BLaER1 treated with 17β-estradiol and CSF1 and Interleukin-3, amounts not matched to agents 10 nM and 100 nM (cell line): ENCODE measurements around the gene LACTBL1.
A peak's percentile ranks its signal among the peaks of the same experiment; 100 is the strongest.

Experiments used
- H3K27ac ChIP-seq, 11 experiments: shearing (Covaris generic); formaldehyde crosslinking; 2 replicates each; pipeline ENCODE4 v1.8.1; 2022
- H3K27me3 ChIP-seq, 11 experiments: shearing (Covaris generic); formaldehyde crosslinking; 2 replicates each; pipeline ENCODE4 v1.8.1; 2022
- H3K36me3 ChIP-seq, 11 experiments: shearing (Covaris generic); formaldehyde crosslinking; 2 replicates each; pipeline ENCODE4 v1.8.1; 2022
- H3K4me1 ChIP-seq, 10 experiments: shearing (Covaris generic); formaldehyde crosslinking; 2 replicates each; pipeline ENCODE4 v1.8.1; 2022
- H3K4me2 ChIP-seq, 11 experiments: shearing (Covaris generic); formaldehyde crosslinking; 2 replicates each; pipeline ENCODE4 v1.8.1; 2022
- H3K4me3 ChIP-seq, 10 experiments: shearing (Covaris generic); formaldehyde crosslinking; 2 replicates each; pipeline ENCODE4 v1.8.1; 2022
- H3K9ac ChIP-seq, 11 experiments: shearing (Covaris generic); formaldehyde crosslinking; 2 replicates each; pipeline ENCODE4 v1.8.1; 2022
- H3K9me3 ChIP-seq, 11 experiments: shearing (Covaris generic); formaldehyde crosslinking; replicated peaks in 1 of 11; 2 replicates each; pipeline ENCODE4 v1.8.1; 2022
- H4K20me1 ChIP-seq, 11 experiments: shearing (Covaris generic); formaldehyde crosslinking; 2 replicates each; pipeline ENCODE4 v1.8.1; 2022
- Cebpa-rat ChIP-seq, 11 experiments: shearing (Covaris generic); IDR thresholded peaks; 2 replicates each; pipeline ENCODE4 v1.8.1; 2022

Gene LACTBL1

GRCh38 chr1:22914156-22914555, 58.5 kb downstream of the LACTBL1 start:
- H3K4me2 ChIP-seq: peak overlapping the region in 9 of 11 experiments; percentile 77 to 95 (median 85); a peak in 18 of 22 replicates
- H3K4me3 ChIP-seq: no peak overlapping the region
- H3K36me3 ChIP-seq: no peaks in the 10 kb centered on the region
- no peak for TF ChIP-seq Cebpa-rat (IDR thresholded peaks at IDR 0.05)
- H3K27me3 ChIP-seq: no peaks in the 10 kb centered on the region
- H3K9ac ChIP-seq: no peak overlapping the region
- no peak overlapping the region for H3K27ac ChIP-seq
- peaks cover 26 to 60% (median 55%) of the 10 kb centered on the region in 10 experiments for H3K4me1 ChIP-seq
- peaks cover 0 to 13% (median 0%) of the 10 kb centered on the region in 11 experiments; a peak in 1 of 22 replicates for H4K20me1 ChIP-seq
- H3K9me3 ChIP-seq: no peaks in the 10 kb centered on the region

GRCh38 chr1:22913421-22914141, 59.1 kb downstream of the LACTBL1 start:
- H3K36me3 ChIP-seq: no peaks in the 10 kb centered on the region
- no peak for TF ChIP-seq Cebpa-rat (IDR thresholded peaks at IDR 0.05)
- H3K9ac ChIP-seq: no peak overlapping the region
- H3K4me1 ChIP-seq: peaks cover 26 to 66% (median 61%) of the 10 kb centered on the region in 10 experiments
- H3K4me2 ChIP-seq: peak overlapping the region in 8 of 11 experiments; percentile 77 to 95 (median 86); a peak in 16 of 22 replicates
- H3K9me3 ChIP-seq: no peaks in the 10 kb centered on the region
- H3K27ac ChIP-seq: no peak overlapping the region
- H3K4me3 ChIP-seq: no peak overlapping the region
- H4K20me1 ChIP-seq: peaks cover 0 to 13% (median 0%) of the 10 kb centered on the region in 11 experiments; a peak in 1 of 22 replicates
- no peaks in the 10 kb centered on the region for H3K27me3 ChIP-seq

- Histone ChIP-seq H3K36me3 (no peaks in the 10 kb centered on the region), H3K27me3 (no peaks in the 10 kb centered on the region), H4K20me1 (peaks cover 0 to 13% (median 0%) of the 10 kb centered on the region in 11 experiments; a peak in 1 of 22 replicates), H3K9ac (no peak overlapping the region), H3K9me3 (no peaks in the 10 kb centered on the region), H3K4me3 (no peak overlapping the region), H3K27ac (no peak overlapping the region), H3K4me2 (peak overlapping the region in 4 of 11 experiments; percentile 77 to 95 (median 88); a peak in 2 of 22 replicates), H3K4me1 (peaks cover 26 to 72% (median 66%) of the 10 kb centered on the region in 10 experiments)
- TF ChIP-seq Cebpa-rat (IDR thresholded peaks at IDR 0.05): no peak
Measured at GRCh38 chr1:22912311-22912710, 60.4 kb downstream of the LACTBL1 start.

- no peak for TF ChIP-seq Cebpa-rat (IDR thresholded peaks at IDR 0.05)
- Histone ChIP-seq H3K9me3 (no peaks in the 10 kb centered on the region), H3K4me2 (no peak overlapping the region), H3K9ac (no peak overlapping the region), H3K36me3 (0 out of 22 replicates have a peak, but pooled peaks cover 0 to 4% (median 0%) of the 10 kb centered on the region in 11 experiments), H3K27ac (no peak overlapping the region), H3K27me3 (no peaks in the 10 kb centered on the region), H3K4me1 (peaks cover 15 to 67% (median 59%) of the 10 kb centered on the region in 10 experiments), H4K20me1 (peaks cover 0 to 13% (median 0%) of the 10 kb centered on the region in 11 experiments; a peak in 1 of 22 replicates), H3K4me3 (no peak overlapping the region)
Measured at GRCh38 chr1:22910986-22911651, 61.5 kb downstream of the LACTBL1 start.

- Histone ChIP-seq H3K4me1 (peaks cover 9 to 59% (median 50%) of the 10 kb centered on the region in 10 experiments), H3K4me3 (no peak overlapping the region), H3K9ac (no peak overlapping the region), H3K27me3 (no peaks in the 10 kb centered on the region), H3K27ac (no peak overlapping the region), H4K20me1 (peaks cover 0 to 9% (median 0%) of the 10 kb centered on the region in 11 experiments; a peak in 1 of 22 replicates), H3K9me3 (no peaks in the 10 kb centered on the region), H3K36me3 (0 out of 22 replicates have a peak, but pooled peaks cover 0 to 4% (median 0%) of the 10 kb centered on the region in 11 experiments), H3K4me2 (no peak overlapping the region)
- TF ChIP-seq Cebpa-rat (IDR thresholded peaks at IDR 0.05): no peak
Measured at GRCh38 chr1:22910286-22910685, 62.4 kb downstream of the LACTBL1 start.

GRCh38 chr1:22908880-22909426, 63.7 kb downstream of the LACTBL1 start:
- Histone ChIP-seq H3K4me3 (no peak overlapping the region), H3K9me3 (no peaks in the 10 kb centered on the region), H3K27me3 (no peaks in the 10 kb centered on the region), H3K4me1 (peaks cover 0 to 46% (median 37%) of the 10 kb centered on the region in 10 experiments; a peak in 16 of 20 replicates), H3K9ac (no peak overlapping the region), H3K27ac (no peak overlapping the region), H3K36me3 (0 out of 22 replicates have a peak, but pooled peaks cover 0 to 4% (median 0%) of the 10 kb centered on the region in 11 experiments), H4K20me1 (no peaks in the 10 kb centered on the region; a peak in 1 of 22 replicates), H3K4me2 (peak overlapping the region in 8 of 11 experiments; percentile 45 to 83 (median 72); a peak in 15 of 22 replicates)
- no peak for TF ChIP-seq Cebpa-rat (IDR thresholded peaks at IDR 0.05)

GRCh38 chr1:22907528-22907927, 65.1 kb downstream of the LACTBL1 start:
- Histone ChIP-seq H3K36me3 (0 out of 22 replicates have a peak, but pooled peaks cover 0 to 4% (median 0%) of the 10 kb centered on the region in 11 experiments), H3K9me3 (no peaks in the 10 kb centered on the region), H3K9ac (peak overlapping the region in 2 of 11 experiments; percentile 14 to 28; a peak in 3 of 22 replicates), H3K4me1 (peaks cover 0 to 31% (median 23%) of the 10 kb centered on the region in 10 experiments; a peak in 16 of 20 replicates), H3K27ac (peak overlapping the region in 1 of 11 experiments; percentile 33; a peak in 2 of 22 replicates), H3K4me3 (no peak overlapping the region), H4K20me1 (no peaks in the 10 kb centered on the region; a peak in 2 of 22 replicates), H3K4me2 (peak overlapping the region in 9 of 11 experiments; percentile 26 to 83 (median 70); a peak in 18 of 22 replicates), H3K27me3 (peaks cover under 1 to 12% (median 9%) of the 10 kb centered on the region in 11 experiments; a peak in 18 of 22 replicates)
- TF ChIP-seq Cebpa-rat (IDR thresholded peaks at IDR 0.05): peak in 3 of 11 experiments; percentile 21 to 62 (median 29); a peak in 1 of 22 replicates

GRCh38 chr1:22906968-22907367, 65.7 kb downstream of the LACTBL1 start:
- H3K9me3 ChIP-seq: no peaks in the 10 kb centered on the region
- peaks cover 6 to 18% (median 14%) of the 10 kb centered on the region in 11 experiments for H3K27me3 ChIP-seq
- H3K9ac ChIP-seq: no peak overlapping the region
- 0 out of 22 replicates have a peak, but pooled peaks cover 0 to 4% (median 0%) of the 10 kb centered on the region in 11 experiments for H3K36me3 ChIP-seq
- H4K20me1 ChIP-seq: no peaks in the 10 kb centered on the region; a peak in 1 of 22 replicates
- TF ChIP-seq Cebpa-rat (IDR thresholded peaks at IDR 0.05): no peak
- peak overlapping the region in 1 of 11 experiments; percentile 33; a peak in 2 of 22 replicates for H3K27ac ChIP-seq
- peaks cover 0 to 28% (median 21%) of the 10 kb centered on the region in 10 experiments; a peak in 16 of 20 replicates for H3K4me1 ChIP-seq
- peak overlapping the region in 8 of 11 experiments; percentile 45 to 83 (median 72); a peak in 15 of 22 replicates for H3K4me2 ChIP-seq
- H3K4me3 ChIP-seq: no peak overlapping the region
